H1 (cell line): Measurements from ENCODE around the gene VPS26B. TPM values are rescaled to one million over a fixed set of nuclear protein-coding genes. Genes with fewer than 3 reads are reported as not detected.

ENCODE experiments used
- CTCF ChIA-PET: fragments of 300-600 bp; sonication (Branson Sonifier 250); formaldehyde crosslinking; loops from one replicate; lab custom pipeline; 2021; ENCODE audit not compliant: partially characterized antibody; lab: Charles Lee
- POLR2A ChIA-PET: fragments of 300-600 bp; sonication (Branson Sonifier 250); formaldehyde crosslinking; loops from one replicate; lab custom pipeline; 2021; ENCODE audit warnings: inconsistent platforms; ENCODE audit not compliant: partially characterized antibody; lab: Charles Lee
- DNase-seq, 2 experiments: peaks; one replicate each; pipeline versions ENCODE4 v3.0.0 to v3.0.0-alpha.2; 2010 to 2022; ENCODE audit warnings: low spot score in 2 of 2, low read depth in 1 of 2, mixed read lengths in 1 of 2
- FAIRE-seq: peaks from 2 replicates; lab custom pipeline; 2011; peaks lifted over from hg19 to GRCh38; lab: Jason Lieb, UNC
- H2AFZ ChIP-seq: 2 replicates; pipeline ENCODE4 v1.8.1; 2012; ENCODE audit warnings: low read length, inconsistent platforms
- H2AK5ac ChIP-seq: 2 replicates; pipeline ENCODE4 v1.6.1; 2013; ENCODE audit warnings: low read depth, low read length
- H2BK120ac ChIP-seq: replicated peaks from 2 replicates; pipeline ENCODE3; 2013; ENCODE audit warnings: low read depth, low read length, inconsistent platforms
- H2BK12ac ChIP-seq: 2 replicates; pipeline ENCODE4 v1.6.1; 2013; ENCODE audit warnings: low read depth, low read length
- H2BK15ac ChIP-seq: 2 replicates; pipeline ENCODE4 v1.6.1; 2013; ENCODE audit warnings: low read length
- H2BK20ac ChIP-seq: 2 replicates; pipeline ENCODE4 v1.6.1; 2013; ENCODE audit warnings: low read length
- H2BK5ac ChIP-seq: 2 replicates; pipeline ENCODE4 v1.6.1; 2013; ENCODE audit warnings: low read depth, low read length
- H3K14ac ChIP-seq: 2 replicates; pipeline ENCODE4 v1.6.1; 2013; ENCODE audit warnings: inconsistent platforms; ENCODE audit not compliant: insufficient read length
- H3K18ac ChIP-seq: 2 replicates; pipeline ENCODE4 v1.6.1; 2013; ENCODE audit warnings: low read length; ENCODE audit errors: extremely low read depth
- H3K23ac ChIP-seq: 2 replicates; pipeline ENCODE4 v1.6.1; 2013; ENCODE audit warnings: inconsistent platforms; ENCODE audit not compliant: insufficient read length
- H3K23me2 ChIP-seq: 2 replicates; pipeline ENCODE4 v1.6.1; 2013; ENCODE audit warnings: low read depth, low read length
- H3K27ac ChIP-seq: 2 replicates; pipeline ENCODE4 v1.6.1; 2011; ENCODE audit warnings: low read depth, low read length, inconsistent platforms
- H3K27me3 ChIP-seq, 4 experiments: replicated peaks in 1 of 4; 1 replicate in 1 of 4; 2 replicates in 3 of 4; pipeline versions ENCODE4 v1.6.1 to v1.8.1; 2011 to 2013; ENCODE audit warnings: low read length in 3 of 4, mild to moderate bottlenecking in 3 of 4, inconsistent platforms in 2 of 4, mixed read lengths in 2 of 4, moderate library complexity in 1 of 4; ENCODE audit not compliant: control insufficient read depth in 3 of 4, insufficient read depth in 3 of 4; ENCODE audit errors: extremely low read depth in 1 of 4
- H3K36me3 ChIP-seq, 4 experiments: 2 replicates each; pipeline versions ENCODE4 v1.6.1 to v1.8.1; 2011 to 2013; ENCODE audit warnings: mild to moderate bottlenecking in 4 of 4, low read length in 3 of 4, moderate library complexity in 2 of 4, control low read depth in 1 of 4, inconsistent platforms in 1 of 4; ENCODE audit not compliant: insufficient read depth in 4 of 4, control insufficient read depth in 2 of 4
- H3K4ac ChIP-seq: replicated peaks from 2 replicates; pipeline ENCODE3; 2013; ENCODE audit warnings: low read length, low read depth, mixed read lengths, inconsistent platforms; ENCODE audit not compliant: insufficient read length
- H3K4me1 ChIP-seq, 4 experiments: replicated peaks in 1 of 4; 1 replicate in 1 of 4; 2 replicates in 3 of 4; pipeline versions ENCODE4 v1.6.1 to v1.8.1; 2011 to 2013; ENCODE audit warnings: low read length in 3 of 4, inconsistent platforms in 2 of 4, mixed read lengths in 1 of 4; ENCODE audit not compliant: insufficient read depth in 4 of 4, control insufficient read depth in 3 of 4
- H3K4me2 ChIP-seq, 2 experiments: 2 replicates each; pipeline versions ENCODE4 v1.6.1 to v1.8.1; 2011 to 2013; ENCODE audit warnings: low read depth in 2 of 2, low read length in 2 of 2, control low read depth in 1 of 2, inconsistent platforms in 1 of 2, mild to moderate bottlenecking in 1 of 2; ENCODE audit not compliant: insufficient read depth in 1 of 2
- H3K4me3 ChIP-seq, 4 experiments: fragments of 200-600, 300-600 bp in 1 of 4; sonication (generic), shearing (Covaris generic), sonication (Bioruptor Twin) in 1 of 4; 2 replicates each; pipeline versions ENCODE4 v1.5.1 to v1.8.1; 2011 to 2016; ENCODE audit warnings: low read length in 4 of 4, low read depth in 3 of 4, control low read depth in 2 of 4, inconsistent platforms in 2 of 4, mild to moderate bottlenecking in 2 of 4, mixed read lengths in 1 of 4, moderate library complexity in 1 of 4; ENCODE audit not compliant: insufficient read depth in 2 of 4; ENCODE audit errors: extremely low read depth in 1 of 4
- H3K56ac ChIP-seq: replicated peaks from 2 replicates; pipeline ENCODE3; 2013; ENCODE audit warnings: low read depth, mild to moderate bottlenecking, mixed read lengths, low read length, inconsistent platforms; ENCODE audit not compliant: insufficient read length
- H3K79me1 ChIP-seq: 2 replicates; pipeline ENCODE4 v1.6.1; 2013; ENCODE audit warnings: low read depth, low read length, control low read depth
- H3K79me2 ChIP-seq, 2 experiments: 2 replicates each; pipeline versions ENCODE4 v1.6.1 to v1.8.1; 2012 to 2013; ENCODE audit warnings: low read length in 2 of 2, mild to moderate bottlenecking in 2 of 2, inconsistent platforms in 1 of 2; ENCODE audit not compliant: insufficient read depth in 2 of 2, control insufficient read depth in 1 of 2
- H3K9ac ChIP-seq, 4 experiments: replicated peaks in 1 of 4; 1 replicate in 1 of 4; 2 replicates in 3 of 4; pipeline versions ENCODE4 v1.6.1 to v1.8.1; 2011 to 2013; ENCODE audit warnings: low read depth in 3 of 4, low read length in 3 of 4, control low read depth in 2 of 4, mild to moderate bottlenecking in 2 of 4, moderate library complexity in 2 of 4, inconsistent platforms in 1 of 4; ENCODE audit errors: extremely low read depth in 1 of 4
- H3K9me3 ChIP-seq, 2 experiments: 2 replicates each; pipeline versions ENCODE4 v1.6.1 to v1.8.1; 2012 to 2013; ENCODE audit warnings: mild to moderate bottlenecking in 2 of 2, moderate library complexity in 2 of 2, control low read depth in 1 of 2, inconsistent platforms in 1 of 2, low read depth in 1 of 2, low read length in 1 of 2, mixed read lengths in 1 of 2; ENCODE audit not compliant: insufficient read depth in 2 of 2
- H4K20me1 ChIP-seq, 2 experiments: replicated peaks in 1 of 2; 2 replicates each; pipeline versions ENCODE3 to v1.8.1; 2011 to 2013; ENCODE audit warnings: inconsistent platforms in 2 of 2, low read length in 2 of 2, mild to moderate bottlenecking in 1 of 2; ENCODE audit not compliant: insufficient read depth in 2 of 2, control insufficient read depth in 1 of 2
- H4K5ac ChIP-seq: 2 replicates; pipeline ENCODE4 v1.6.1; 2013; ENCODE audit warnings: low read length, low read depth, mixed read lengths, inconsistent platforms; ENCODE audit not compliant: insufficient read length
- H4K8ac ChIP-seq: 2 replicates; pipeline ENCODE4 v1.8.0; 2013; ENCODE audit warnings: mild to moderate bottlenecking, moderate library complexity, low read length, inconsistent platforms; ENCODE audit not compliant: insufficient read depth; ENCODE audit errors: extremely low read depth
- H4K91ac ChIP-seq: replicated peaks from 2 replicates; pipeline ENCODE3; 2013; ENCODE audit warnings: low read length, mixed read lengths, inconsistent platforms; ENCODE audit not compliant: insufficient read length
- ASH2L ChIP-seq: fragments of 200-600, 300-600 bp; sonication (generic); IDR thresholded peaks from one replicate; pipeline ENCODE4 v1.7.1; 2017; ENCODE audit warnings: low read length
- BCL11A ChIP-seq, 2 experiments: IDR thresholded peaks; one replicate each; pipeline ENCODE4 v1.6.1; 2011; ENCODE audit warnings: low read depth in 2 of 2, low read length in 2 of 2, mild to moderate bottlenecking in 2 of 2
- BRCA1 ChIP-seq: IDR thresholded peaks from 2 replicates; pipeline ENCODE4 v1.6.1; 2012; ENCODE audit warnings: low read depth, low read length, improper control_type of control experiment
- CBX8 ChIP-seq: fragments of 300-800, 300-1000 bp; sonication (generic); IDR thresholded peaks from 2 replicates; pipeline ENCODE4 v1.7.1; 2016; ENCODE audit warnings: low read depth, low read length, borderline replicate concordance
- CTBP2 ChIP-seq: IDR thresholded peaks from 2 replicates; pipeline ENCODE4 v1.7.0; 2011; ENCODE audit warnings: borderline replicate concordance, mild to moderate bottlenecking, moderate library complexity, mixed read lengths, low read length; ENCODE audit not compliant: insufficient read depth, insufficient read length
- EGR1 ChIP-seq: IDR thresholded peaks from 2 replicates; pipeline ENCODE4 v1.6.1; 2011; ENCODE audit warnings: low read depth, low read length, borderline replicate concordance
- EP300 ChIP-seq, 2 experiments: IDR thresholded peaks; 1 replicate in 1 of 2; 2 replicates in 1 of 2; pipeline ENCODE4 v1.6.1; 2011 to 2012; ENCODE audit warnings: low read depth in 2 of 2, low read length in 2 of 2, mild to moderate bottlenecking in 2 of 2, borderline replicate concordance in 1 of 2, inconsistent platforms in 1 of 2, moderate library complexity in 1 of 2
- GABPA ChIP-seq: IDR thresholded peaks from 2 replicates; pipeline ENCODE4 v1.6.1; 2011; ENCODE audit warnings: mild to moderate bottlenecking, low read length, moderate library complexity, borderline replicate concordance; ENCODE audit not compliant: insufficient read depth
- HDAC2 ChIP-seq, 2 experiments: fragments of 300-600 bp in 1 of 2; sonication (generic) in 1 of 2; IDR thresholded peaks; 2 replicates each; pipeline ENCODE4 v1.6.1; 2011 to 2012; ENCODE audit warnings: low read depth in 2 of 2, low read length in 2 of 2, mild to moderate bottlenecking in 2 of 2, moderate library complexity in 2 of 2, borderline replicate concordance in 1 of 2, inconsistent platforms in 1 of 2
- KDM1A ChIP-seq: fragments of 200-600, 300-600 bp; sonication (generic); IDR thresholded peaks from 2 replicates; pipeline ENCODE4 v1.7.1; 2016; ENCODE audit warnings: mild to moderate bottlenecking, low read length, borderline replicate concordance
- POLR2AphosphoS5 ChIP-seq: IDR thresholded peaks from 2 replicates; pipeline ENCODE4 v1.6.1; 2011; ENCODE audit warnings: low read depth, low read length
- SIX5 ChIP-seq: IDR thresholded peaks from 2 replicates; pipeline ENCODE4 v1.6.1; 2011; ENCODE audit warnings: mild to moderate bottlenecking, low read depth, low read length
- SP2 ChIP-seq: IDR thresholded peaks from 2 replicates; pipeline ENCODE4 v1.6.1; 2012; ENCODE audit warnings: mild to moderate bottlenecking, low read length, inconsistent platforms
- ZNF274 ChIP-seq: IDR thresholded peaks from 2 replicates; pipeline ENCODE4 v1.7.0; 2012; ENCODE audit warnings: low read length, borderline replicate concordance; ENCODE audit errors: extremely low read depth
- WGBS, 2 experiments: shearing (Covaris generic) in 1 of 2; methylation state at CpG; one replicate each; pipeline versions ENCODE4 v1.1.6 to v1.1.7; 2013 to 2015; ENCODE audit warnings: low lambda C conversion rate in 2 of 2, mixed read lengths in 2 of 2, inconsistent platforms in 1 of 2, low coverage in 1 of 2, missing lambda C conversion rate in 1 of 2; ENCODE audit not compliant: insufficient replicate concordance in 2 of 2, insufficient coverage in 1 of 2, insufficient read length in 1 of 2; ENCODE audit errors: extremely low coverage in 1 of 2, missing lambda C conversion rate in 1 of 2; 5-methylcytosine and 5-hydroxymethylcytosine counted together
- polyA plus RNA-seq, 7 experiments: library from polyadenylated mRNA; depleted of rRNA in 3 of 7; stranded (reverse) in 5 of 7; unstranded in 2 of 7; fragments of >200 nt in 5 of 7; fragments of 200-250 nt in 2 of 7; gene quantifications; 1 replicate in 5 of 7; 2 replicates in 1 of 7; 4 replicates in 1 of 7; pipeline versions ENCODE4 v1.2.1 to v1.2.3, GENCODE V29; 2011 to 2013; ENCODE audit warnings: missing spikeins in 2 of 7, mixed read lengths in 2 of 7
- total RNA-seq: library from RNA; stranded (reverse); fragmentation: NEBNext Ultra II Directional; extraction: Animal tissue kit (Norgen Biotek cat#: 25700); gene quantifications from 2 replicates; pipeline ENCODE4 v1.2.1, GENCODE V29; 2021

Gene VPS26B
- total and polyA plus RNA-seq, 2 of the 8 experiments (the other 6 are each of a cell fraction or from before 2014, with no cell fraction given), result 18.3 to 27.0 TPM

- H4K91ac ChIP-seq, result no peak overlapping the region
- no peak overlapping the region for H2AK5ac ChIP-seq
- H3K14ac ChIP-seq, result no peak overlapping the region
- no peaks in the 10 kb centered on the region; the same call in 1 of the 2 replicates for H3K79me1 ChIP-seq
- no peak overlapping the region for H3K4me2 ChIP-seq
- H3K23me2 ChIP-seq, result no peaks in the 10 kb centered on the region
- DNase-seq (no peak), FAIRE-seq (no peak)
- 94% methylated on average over 3 of the region's 3 CpGs; no CpG with 5 or more reads in 1 of the 2 experiments for WGBS, 2 experiments
- POLR2A ChIA-PET, result interaction anchor here (1.9 kb wide), 1 partner anchor 23 kb away, joined by 4 read pairs; no protein-coding TSS in a partner anchor
- H3K56ac ChIP-seq, result no peak overlapping the region
- no peak overlapping the region for H2BK120ac ChIP-seq
- no peak overlapping the region for H2BK15ac ChIP-seq
- no peaks in the 10 kb centered on the region for H3K4me1 ChIP-seq
- no peaks in the 10 kb centered on the region for H3K9me3 ChIP-seq
- no peak overlapping the region for H2BK20ac ChIP-seq
- H2BK5ac ChIP-seq, result no peak overlapping the region
- H4K8ac ChIP-seq, result no peak overlapping the region
- H4K5ac ChIP-seq, result no peak overlapping the region
- peaks cover 0 to 1% of the 10 kb centered on the region in 2 experiments for H4K20me1 ChIP-seq
- no peak overlapping the region for H3K9ac ChIP-seq
- no peak overlapping the region for H3K4me3 ChIP-seq
- CTCF ChIA-PET, result interaction anchor here (1.7 to 2.7 kb wide), 3 partner anchors 9 to 26 kb away, joined by 6 to 23 read pairs (median 12); partner anchors contain the start of genes NCAPD3 and VPS26B
- H3K36me3 ChIP-seq, result no peaks in the 10 kb centered on the region; a peak in 2 of 8 replicates
- no peak overlapping the region for H3K23ac ChIP-seq
- H2BK12ac ChIP-seq, result no peak overlapping the region
- no peak overlapping the region for H2AFZ ChIP-seq
- H3K27me3 ChIP-seq, result no peaks in the 10 kb centered on the region
- H3K27ac ChIP-seq, result no peak overlapping the region
- H3K4ac ChIP-seq, result no peak overlapping the region
- no peak overlapping the region for H3K18ac ChIP-seq
- H3K79me2 ChIP-seq, result peaks cover 0 to 3% of the 10 kb centered on the region in 2 experiments; a peak in 1 of 4 replicates
- TF ChIP-seq CTBP2 (no peak), EP300 (IDR thresholded peaks at IDR 0.05; ENCODE audit: borderline replicate concordance in 1 of 2, low read depth in 2 of 2, low read length in 2 of 2) (no peak), HDAC2 (IDR thresholded peaks at IDR 0.05; ENCODE audit: borderline replicate concordance in 1 of 2, low read depth in 2 of 2, low read length in 2 of 2) (no peak), POLR2AphosphoS5 (no peak), ASH2L (no peak), SP2 (no peak), CBX8 (no peak), EGR1 (no peak), BRCA1 (no peak), KDM1A (no peak), BCL11A (IDR thresholded peaks at IDR 0.05; ENCODE audit: low read depth in 2 of 2, low read length in 2 of 2) (no peak), SIX5 (no peak), GABPA (no peak), ZNF274 (no peak)
These were observed 10.9 kb downstream of the VPS26B start for GRCh38 chr11:134235399-134235798.
